ENCODE data around the gene CNNM4. TPM values are rescaled to one million over a fixed set of nuclear protein-coding genes. Genes with fewer than 3 reads are reported as not detected.

CNNM4 gene
- total and polyA plus RNA-seq, 12 donors = 4.3 to 59.7 (median 32.5) TPM

DNA sequence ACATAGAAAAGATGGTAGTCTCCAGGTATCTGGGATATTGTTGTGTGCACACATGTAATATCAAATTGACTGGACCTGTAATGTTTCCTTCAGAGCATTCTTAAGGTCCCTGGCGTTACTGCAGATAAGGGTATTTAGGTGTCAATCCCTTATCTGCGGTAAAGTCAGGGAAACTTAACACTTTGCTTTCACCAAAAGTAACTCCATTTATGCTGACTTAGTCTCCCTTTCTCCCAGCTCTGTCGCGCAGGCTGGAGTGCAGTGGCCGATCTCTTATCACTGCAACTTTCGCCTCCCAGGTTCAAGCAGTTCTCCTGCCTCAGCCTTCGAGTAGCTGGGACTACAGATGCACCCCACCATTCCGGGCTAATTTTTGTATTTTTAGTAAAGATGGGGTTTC, 57.2 kb downstream of the CNNM4 start:
- no peak for ATAC-seq
- H3K27me3 ChIP-seq = no peaks in the 10 kb centered on the region
- 68 to 76% methylated on average over 8 of the region's 8 CpGs for WGBS, 2 donors
- H3K36me3 ChIP-seq = peaks cover 0 to 12% (median 0%) of the 10 kb centered on the region in 9 donors
- no peak for TF ChIP-seq CTCF (IDR thresholded peaks at IDR 0.05)
- no peak for DNase-seq
- intact Hi-C loops (cut with DNase I) = loop anchor here in 4 of 10 donors (5.0 to 10.0 kb wide), 3 partner anchors 39 to 183 kb away; partner anchors contain the start of genes ANKRD39 (in 2 of the 4), CNNM4 (in 1 of the 4) and KANSL3 (in 1 of the 4)
- H3K4me1 ChIP-seq = peaks cover 24 to 68% (median 49%) of the 10 kb centered on the region in 9 donors
- H3K27ac ChIP-seq = no peak overlapping the region
- H3K9me3 ChIP-seq = no peaks in the 10 kb centered on the region
- peak overlapping the region in 9 of 10 donors; percentile 27 to 96 (median 81) for H3K4me3 ChIP-seq

DNA sequence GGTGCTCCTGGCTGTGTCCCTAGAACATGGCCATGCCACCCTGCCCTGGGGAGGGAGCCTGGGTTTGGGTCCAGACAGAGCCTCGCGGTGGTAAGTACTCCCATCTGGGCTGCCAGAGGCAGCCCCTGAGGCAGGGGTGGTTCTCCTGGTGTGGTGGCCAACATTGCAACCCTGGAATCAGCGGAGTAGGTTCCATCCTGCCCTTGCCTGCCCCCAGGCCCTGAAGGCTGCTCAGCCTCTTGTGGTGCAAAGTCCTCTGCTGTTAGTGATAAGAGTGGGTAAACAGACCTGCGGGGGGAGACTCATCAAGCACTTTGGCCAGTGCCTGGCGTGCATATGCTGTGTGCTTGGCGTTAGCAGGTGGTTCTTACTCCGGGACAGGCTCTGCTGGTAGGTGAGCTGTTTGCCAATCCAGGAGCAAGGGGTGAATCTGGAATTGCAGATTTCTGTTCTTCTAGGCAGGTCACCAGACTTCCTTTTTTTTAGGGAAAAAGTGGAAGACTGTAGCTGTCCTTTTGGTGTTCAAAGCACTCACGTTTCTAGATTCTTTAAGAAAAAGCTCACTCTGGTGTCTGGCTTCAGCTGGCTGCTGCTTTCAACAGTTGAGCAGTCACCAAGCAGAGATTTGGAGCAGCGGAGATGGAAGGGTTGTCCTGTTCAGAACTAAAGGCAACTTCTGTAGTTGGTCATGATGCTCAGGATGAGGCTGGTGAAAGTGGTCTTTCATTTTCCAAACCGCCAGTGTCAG, 58.6 kb downstream of the CNNM4 start:
- Histone ChIP-seq H3K4me3 (peak overlapping the region in 3 of 10 donors; percentile 3 to 29 (median 12)), H3K27ac (peak overlapping the region in 3 of 10 donors; percentile 35 to 44 (median 41)), H3K27me3 (no peaks in the 10 kb centered on the region), H3K36me3 (peaks cover 0 to 25% (median 0%) of the 10 kb centered on the region in 9 donors), H3K9me3 (no peaks in the 10 kb centered on the region), H3K4me1 (peaks cover 24 to 80% (median 63%) of the 10 kb centered on the region in 9 donors)
- intact Hi-C loops (cut with DNase I) = loop anchor here in 4 of 10 donors (5.0 to 10.0 kb wide), 3 partner anchors 38 to 185 kb away; partner anchors contain the start of genes ANKRD39 (in 2 of the 4), CNNM4 (in 1 of the 4) and KANSL3 (in 1 of the 4)
- DNase-seq (no peak), ATAC-seq (peak in 5 of 8 donors; percentile 11 to 63 (median 25))
- 56 to 62% methylated on average over 10 of the region's 10 CpGs for WGBS, 2 donors
- peak in 1 of 9 donors; percentile 4 for TF ChIP-seq CTCF (IDR thresholded peaks at IDR 0.05)

DNA sequence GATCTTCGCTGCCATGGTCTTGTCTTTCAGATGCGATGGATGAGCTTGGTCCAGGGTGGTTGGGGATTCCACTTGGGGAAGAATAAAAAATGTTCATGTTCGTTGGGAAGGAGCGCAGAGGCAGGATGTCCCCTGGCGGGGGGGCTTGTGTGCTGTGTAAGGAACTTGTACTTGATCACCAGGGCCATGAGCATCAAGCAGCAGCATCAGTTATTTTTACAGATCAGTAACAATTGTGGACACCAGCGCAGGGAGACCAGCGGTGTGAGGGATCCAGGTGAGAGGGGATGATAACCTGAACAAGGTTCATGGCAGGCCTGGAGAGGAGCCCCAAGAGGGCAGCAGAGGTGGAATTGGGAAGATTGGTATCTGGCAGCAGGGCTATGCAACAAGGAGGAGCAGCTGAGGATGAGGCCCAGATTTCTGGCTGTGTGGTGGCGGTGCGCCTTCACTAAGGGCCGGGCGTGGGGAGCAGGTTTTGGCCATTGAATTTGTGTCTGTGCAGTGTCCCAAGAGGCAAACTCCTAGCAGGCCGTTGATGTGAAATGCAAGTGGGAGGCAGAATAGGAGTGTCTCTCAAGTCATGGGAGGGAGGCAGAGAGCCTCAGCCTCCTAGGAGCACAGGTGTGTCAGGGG, 59.3 kb downstream of the CNNM4 start:
- H3K27ac ChIP-seq = no peak overlapping the region
- H3K27me3 ChIP-seq = no peaks in the 10 kb centered on the region

More for the DNA sequence above, 59.3 kb downstream of the CNNM4 start:
- no peak for ATAC-seq
- DNase-seq = no peak
- intact Hi-C loops (cut with DNase I) = loop anchor here in 4 of 10 donors (5.0 to 10.0 kb wide), 3 partner anchors 37 to 185 kb away; partner anchors contain the start of genes ANKRD39 (in 2 of the 4), CNNM4 (in 1 of the 4) and KANSL3 (in 1 of the 4)
- Histone ChIP-seq H3K4me1 (peaks cover 24 to 79% (median 66%) of the 10 kb centered on the region in 9 donors), H3K9me3 (no peaks in the 10 kb centered on the region), H3K36me3 (peaks cover 0 to 32% (median 0%) of the 10 kb centered on the region in 9 donors), H3K4me3 (no peak overlapping the region)
- 88% methylated on average over 12 of the region's 12 CpGs for WGBS, 2 donors
- no peak for TF ChIP-seq CTCF (IDR thresholded peaks at IDR 0.05)

All from heart right ventricle (tissue), 16 donors.